HEK293T (cell line): ENCODE data around the gene MGAT5.

ENCODE experiments used
- CTCF ChIA-PET: fragments of 350-600 bp; formaldehyde crosslinking; extraction: SDS; loops from one replicate; lab custom pipeline; 2021; ENCODE audit warnings: antibody characterized with exemption, inconsistent platforms; lab: Yijun Ruan, JAX
- POLR2A ChIA-PET: fragments of 350-600 bp; formaldehyde crosslinking; extraction: SDS; loops from one replicate; lab custom pipeline; 2020; ENCODE audit warnings: antibody characterized with exemption, inconsistent platforms; lab: Yijun Ruan, JAX
- DNase-seq: peaks from one replicate; pipeline ENCODE4 v3.0.0; 2012; ENCODE audit warnings: mixed read lengths; ENCODE audit errors: extremely low spot score
- ARNT ChIP-seq: fragments of 450-650 bp; IDR thresholded peaks from 2 replicates; pipeline ENCODE4 v1.6.1; 2017; ENCODE audit warnings: mild to moderate bottlenecking
- BHLHE40 ChIP-seq: fragments of 450-650 bp; IDR thresholded peaks from 2 replicates; pipeline ENCODE4 v1.6.1; 2016; ENCODE audit warnings: mild to moderate bottlenecking, moderate library complexity, borderline replicate concordance
- CTBP1 ChIP-seq: fragments of 450-650 bp; IDR thresholded peaks from 2 replicates; pipeline ENCODE4 v1.6.1; 2016; ENCODE audit warnings: borderline replicate concordance
- ELF4 ChIP-seq: fragments of 450-650 bp; IDR thresholded peaks from 2 replicates; pipeline ENCODE4 v1.6.1; 2017; ENCODE audit warnings: antibody characterized with exemption
- FOXA1 ChIP-seq: fragments of 450-650 bp; IDR thresholded peaks from 2 replicates; pipeline ENCODE4 v1.6.1; 2016; ENCODE audit warnings: mild to moderate bottlenecking
- FOXK2 ChIP-seq: fragments of 450-650 bp; IDR thresholded peaks from 2 replicates; pipeline ENCODE4 v1.6.1; 2016; ENCODE audit warnings: mild to moderate bottlenecking
- FOXM1 ChIP-seq: fragments of 450-650 bp; IDR thresholded peaks from 2 replicates; pipeline ENCODE4 v1.6.1; 2017; ENCODE audit warnings: mild to moderate bottlenecking, borderline replicate concordance
- HDGF ChIP-seq: fragments of 450-650 bp; IDR thresholded peaks from 2 replicates; pipeline ENCODE4 v1.6.1; 2017; ENCODE audit warnings: antibody characterized with exemption, borderline replicate concordance
- L3MBTL2 ChIP-seq: fragments of 450-650 bp; conservative IDR thresholded peaks from 2 replicates; pipeline ENCODE4 v1.6.1; 2016; ENCODE audit warnings: mild to moderate bottlenecking
- LEF1 ChIP-seq: fragments of 450-650 bp; IDR thresholded peaks from 2 replicates; pipeline ENCODE4 v1.6.1; 2017; ENCODE audit warnings: mild to moderate bottlenecking, borderline replicate concordance
- NFRKB ChIP-seq: fragments of 450-650 bp; IDR thresholded peaks from 2 replicates; pipeline ENCODE4 v1.6.1; 2016; ENCODE audit warnings: mild to moderate bottlenecking, moderate library complexity
- PKNOX1 ChIP-seq: fragments of 450-650 bp; IDR thresholded peaks from 2 replicates; pipeline ENCODE4 v1.6.1; 2016
- SP1 ChIP-seq: fragments of 450-650 bp; IDR thresholded peaks from 2 replicates; pipeline ENCODE4 v1.6.1; 2017
- SUZ12 ChIP-seq: fragments of 450-650 bp; IDR thresholded peaks from 2 replicates; pipeline ENCODE4 v1.6.1; 2016; ENCODE audit warnings: mild to moderate bottlenecking
- TARDBP ChIP-seq: fragments of 450-650 bp; IDR thresholded peaks from 2 replicates; pipeline ENCODE4 v1.6.1; 2016
- ZNF384 ChIP-seq: fragments of 450-650 bp; IDR thresholded peaks from 2 replicates; pipeline ENCODE4 v1.6.1; 2016

MGAT5 gene

DNA sequence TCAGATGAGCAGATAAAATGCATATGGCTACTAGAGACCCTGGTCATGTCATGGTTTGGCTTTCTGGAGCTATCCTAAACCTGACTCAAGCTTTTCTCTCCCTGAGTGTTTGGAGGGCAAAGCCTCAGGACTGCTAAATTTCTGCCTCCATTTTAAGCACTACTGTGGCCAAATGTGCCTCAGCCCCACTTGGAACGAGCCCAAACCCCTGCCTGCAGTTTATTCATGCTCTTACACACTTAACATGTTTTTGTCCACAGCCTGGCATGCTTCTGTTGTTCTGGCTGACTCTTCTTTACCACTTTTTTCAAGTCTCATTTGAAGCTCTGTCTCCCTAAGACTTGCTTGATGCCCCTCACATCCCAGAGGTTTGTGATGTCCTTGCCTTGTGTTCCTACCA is 24.7 kb downstream of the MGAT5 start:
- no peak for DNase-seq
- CTCF ChIA-PET = no interaction called here
- POLR2A ChIA-PET = no interaction called here
- TF ChIP-seq HDGF (no peak), SP1 (no peak), ELF4 (no peak), PKNOX1 (no peak), CTBP1 (no peak), ARNT (no peak), SUZ12 (no peak), ZNF384 (no peak), NFRKB (no peak), FOXK2 (no peak), FOXM1 (no peak)

GRCh38 chr2:134279417-134279816 is 25.5 kb downstream of the MGAT5 start:
- CTCF ChIA-PET = no interaction called here
- TF ChIP-seq ZNF384 = no peak
- TF ChIP-seq ARNT = no peak
- no peak for TF ChIP-seq SP1
- TF ChIP-seq BHLHE40 = no peak
- no peak for TF ChIP-seq CTBP1
- TF ChIP-seq FOXK2 = no peak
- DNase-seq = no peak
- POLR2A ChIA-PET = no interaction called here

DNA sequence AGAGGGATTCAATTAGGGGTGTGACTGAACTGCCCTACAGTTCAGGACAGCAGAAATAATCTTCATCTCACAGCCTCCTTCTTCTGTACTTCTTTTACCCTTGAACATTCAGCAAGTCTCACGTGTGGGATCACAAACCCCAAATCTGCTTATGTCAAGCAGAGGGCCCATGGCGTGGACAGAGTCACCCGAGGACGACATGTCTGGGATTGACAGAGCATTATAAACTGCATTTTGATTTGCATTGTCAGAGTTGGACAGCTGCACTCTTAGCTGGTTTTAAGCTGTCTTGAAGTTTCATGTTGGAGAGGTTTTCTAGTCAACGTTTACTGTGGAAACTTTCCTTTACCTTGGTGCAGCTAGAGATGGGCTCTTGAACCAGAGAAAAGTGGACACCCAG is 26.4 kb downstream of the MGAT5 start:
- ChIA-PET CTCF (interaction anchor here (0.6 kb wide), 1 partner anchor 9 kb away, joined by 3 read pairs; no protein-coding TSS in a partner anchor), POLR2A (no interaction called here)
- DNase-seq = no peak
- TF ChIP-seq FOXK2 (no peak), CTBP1 (no peak), ELF4 (no peak), TARDBP (no peak), NFRKB (no peak), SUZ12 (no peak), PKNOX1 (no peak), BHLHE40 (no peak), HDGF (no peak), ZNF384 (no peak), SP1 (no peak), L3MBTL2 (no peak), FOXA1 (no peak)

DNA sequence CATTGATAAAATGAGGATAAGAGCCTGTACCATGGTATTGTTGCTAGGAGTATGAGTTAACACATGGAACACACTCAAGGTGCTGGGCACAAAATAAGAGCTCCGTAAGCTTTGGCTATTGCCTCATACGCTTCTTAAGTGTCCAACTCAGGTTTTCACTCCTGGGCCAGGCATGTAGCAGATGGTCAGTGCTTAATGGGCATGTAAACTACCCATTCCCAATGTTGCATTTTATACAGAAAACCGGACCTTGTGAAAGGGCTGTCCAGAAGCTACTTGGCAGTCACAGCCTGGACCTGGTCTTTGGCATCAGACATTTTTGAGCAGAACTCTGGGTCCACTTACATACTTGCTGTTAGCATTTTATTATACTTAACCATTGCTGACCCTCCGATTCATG is 26.9 kb downstream of the MGAT5 start:
- DNase-seq = no peak
- ChIA-PET POLR2A (no interaction called here), CTCF (no interaction called here)
- TF ChIP-seq SP1 (no peak), ZNF384 (no peak), ARNT (no peak), HDGF (no peak), FOXK2 (no peak), NFRKB (no peak), TARDBP (no peak), FOXM1 (no peak), ELF4 (no peak), PKNOX1 (no peak), L3MBTL2 (no peak), SUZ12 (no peak), LEF1 (no peak), BHLHE40 (no peak), FOXA1 (no peak), CTBP1 (no peak)

DNA sequence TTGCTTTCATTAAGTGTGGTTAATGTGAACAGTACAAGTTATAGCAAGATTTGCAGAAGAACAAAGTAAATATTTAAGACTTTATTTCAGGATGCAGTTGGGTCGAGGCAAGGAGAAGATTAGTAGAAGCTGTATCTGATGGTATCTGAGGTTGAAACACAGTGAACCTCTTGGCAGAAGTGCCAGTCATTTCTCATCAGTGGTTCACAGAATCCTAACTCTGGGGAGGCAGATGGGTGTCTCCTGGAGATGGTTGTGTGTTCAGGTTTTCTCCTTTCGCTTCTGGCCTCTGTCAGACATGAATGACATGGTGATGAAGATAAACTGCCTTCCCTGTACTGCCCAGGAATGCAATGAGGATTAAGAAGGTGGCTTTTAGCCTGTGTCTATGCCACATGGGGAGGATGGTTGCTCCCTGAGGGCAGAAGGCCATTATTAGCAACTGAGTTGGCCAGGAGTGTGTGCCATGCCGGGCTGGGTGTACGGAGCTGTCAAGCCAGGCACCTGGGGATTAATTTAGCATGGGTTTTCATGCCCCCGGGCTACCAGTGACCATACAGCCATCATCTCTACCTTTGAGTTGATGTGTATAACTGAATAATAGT is 28.0 kb downstream of the MGAT5 start:
- CTCF ChIA-PET = no interaction called here
- TF ChIP-seq L3MBTL2 = no peak
- TF ChIP-seq HDGF = no peak
- no peak for TF ChIP-seq TARDBP
- TF ChIP-seq PKNOX1 = no peak
- no peak for TF ChIP-seq FOXA1
- no peak for TF ChIP-seq LEF1
- POLR2A ChIA-PET = no interaction called here
- DNase-seq = no peak

DNA sequence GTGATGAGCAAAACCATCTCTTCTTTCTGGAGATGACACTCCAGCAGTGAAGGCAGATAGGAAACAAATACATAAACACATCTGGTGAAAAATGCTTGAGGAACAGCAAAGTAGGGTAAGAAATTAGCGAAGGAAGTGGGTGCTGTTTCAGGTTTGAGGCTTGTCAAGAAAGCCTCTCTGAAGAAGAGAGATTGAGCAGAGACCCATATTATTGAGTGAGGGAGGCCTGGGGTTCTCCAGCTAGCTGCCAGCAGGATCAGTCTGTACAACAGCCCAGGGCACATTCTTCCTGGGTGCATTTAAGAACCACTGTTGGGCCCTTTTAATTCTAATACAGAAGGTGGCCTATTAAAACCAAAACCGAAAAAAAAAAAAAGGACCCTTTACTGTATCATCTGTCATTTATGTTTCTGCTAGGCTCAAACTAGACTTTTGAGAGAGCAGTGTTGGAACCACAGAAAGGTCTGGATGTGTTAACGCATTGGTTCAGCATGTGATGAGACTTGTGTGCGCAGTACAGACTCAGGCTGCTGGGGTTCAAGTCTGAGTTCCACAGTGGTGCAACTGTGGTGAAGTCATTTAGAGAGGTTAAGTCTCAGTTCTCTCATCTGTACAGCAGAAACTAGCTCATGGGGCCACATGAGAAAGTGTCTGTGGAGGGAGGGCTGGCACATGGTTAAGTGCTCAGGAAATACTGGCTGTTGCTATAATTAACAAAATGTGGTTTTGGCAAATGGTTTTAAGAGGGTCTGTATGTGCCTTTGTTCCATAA is 28.9 kb downstream of the MGAT5 start:
- DNase-seq = no peak
- ChIA-PET CTCF (no interaction called here), POLR2A (no interaction called here)
- no peak for TF ChIP-seq LEF1
- TF ChIP-seq FOXM1 = no peak
- no peak for TF ChIP-seq TARDBP
- TF ChIP-seq CTBP1 = no peak
- TF ChIP-seq NFRKB = no peak
- TF ChIP-seq HDGF = no peak
- TF ChIP-seq ELF4 = no peak
- TF ChIP-seq PKNOX1 = no peak
- TF ChIP-seq FOXA1 = no peak
- TF ChIP-seq BHLHE40 = no peak
- no peak for TF ChIP-seq SP1
- no peak for TF ChIP-seq L3MBTL2
- TF ChIP-seq SUZ12 = no peak
- TF ChIP-seq ZNF384 = no peak
- no peak for TF ChIP-seq ARNT
- TF ChIP-seq FOXK2 = no peak
